HepG2 (cell line): ENCODE data around the gene EMC9. TPM values are rescaled to one million over a fixed set of nuclear protein-coding genes. Genes with fewer than 3 reads are reported as not detected.

Source experiments
- ATAC-seq: fragments of 200-7000 bp; cut with Tn5 transposase; 3 replicates; pipeline ENCODE4 v1.9.1; 2020; ENCODE audit warnings: mild to moderate bottlenecking, moderate library complexity
- BruUV-seq: library from RNA; stranded (reverse); fragments of 400-500 nt; replicated peaks from 2 replicates; lab custom pipeline; 2021; lab: Mats Ljungman, UMichigan
- CTCF ChIA-PET: fragments of 300-600 bp; formaldehyde crosslinking; extraction: SDS; loops from one replicate; lab custom pipeline; 2021; ENCODE audit warnings: low total read pairs, inconsistent platforms, low intra/inter-chr PET ratio; lab: Yijun Ruan, JAX
- POLR2A ChIA-PET: fragments of 350-600 bp; sonication (Branson Sonifier 250); formaldehyde crosslinking; loops from one replicate; lab custom pipeline; 2020; ENCODE audit warnings: antibody characterized with exemption, inconsistent platforms; lab: Yijun Ruan, JAX
- DNase-seq: peaks from one replicate; pipeline ENCODE4 v3.0.0-alpha.2; 2015; ENCODE audit warnings: low spot score
- FAIRE-seq: peaks from 3 replicates; lab custom pipeline; 2011; peaks lifted over from hg19 to GRCh38; lab: Jason Lieb, UNC
- H2AFZ ChIP-seq: one replicate; pipeline ENCODE4 v1.6.1; 2011; ENCODE audit warnings: low read length, inconsistent platforms
- H3K27ac ChIP-seq: fragments of 300-600 bp; 3 replicates; pipeline ENCODE4 v1.8.0; 2011; ENCODE audit warnings: mixed run types, mild to moderate bottlenecking, mixed read lengths, low read length, inconsistent platforms; ENCODE audit not compliant: insufficient read depth; ENCODE audit errors: extremely low read length
- H3K27me3 ChIP-seq, 2 experiments: fragments of 200-600 bp in 1 of 2; 2 replicates in 1 of 2; 3 replicates in 1 of 2; pipeline versions ENCODE4 v1.6.0 to v1.8.0; 2011; ENCODE audit warnings: low read length in 2 of 2, mild to moderate bottlenecking in 2 of 2, moderate library complexity in 2 of 2, inconsistent platforms in 1 of 2; ENCODE audit not compliant: insufficient read depth in 2 of 2, control insufficient read depth in 1 of 2
- H3K36me3 ChIP-seq, 2 experiments: fragments of 200-600 bp in 1 of 2; replicated peaks in 1 of 2; 2 replicates in 1 of 2; 3 replicates in 1 of 2; pipeline versions ENCODE4 v1.5.1 to v1.8.0; 2011; ENCODE audit warnings: low read length in 2 of 2, inconsistent platforms in 1 of 2; ENCODE audit not compliant: insufficient read depth in 2 of 2, control insufficient read depth in 1 of 2
- H3K4me1 ChIP-seq: 2 replicates; pipeline ENCODE4 v1.5.1; 2012; ENCODE audit warnings: low read length, inconsistent platforms; ENCODE audit not compliant: insufficient read depth
- H3K4me2 ChIP-seq: 2 replicates; pipeline ENCODE4 v1.6.0; 2011; ENCODE audit warnings: low read depth, low read length, inconsistent platforms
- H3K4me3 ChIP-seq, 3 experiments: fragments of 200-600 bp in 1 of 3; sonication (generic), shearing (Covaris generic) in 1 of 3; replicated peaks in 1 of 3; 2 replicates each; pipeline ENCODE4 v1.5.1; 2011 to 2016; ENCODE audit warnings: low read length in 3 of 3, inconsistent platforms in 2 of 3, low read depth in 2 of 3, mild to moderate bottlenecking in 2 of 3, control low read depth in 1 of 3, mixed read lengths in 1 of 3; ENCODE audit not compliant: insufficient read depth in 1 of 3
- H3K79me2 ChIP-seq: one replicate; pipeline ENCODE4 v1.6.1; 2011; ENCODE audit warnings: low read length, inconsistent platforms; ENCODE audit not compliant: insufficient read depth
- H3K9ac ChIP-seq: 2 replicates; pipeline ENCODE4 v1.6.0; 2011; ENCODE audit warnings: mild to moderate bottlenecking, low read depth, low read length, inconsistent platforms; ENCODE audit not compliant: insufficient read depth
- H3K9me3 ChIP-seq: 2 replicates; pipeline ENCODE4 v1.5.1; 2012; ENCODE audit warnings: mild to moderate bottlenecking, low read length
- H4K20me1 ChIP-seq: 2 replicates; pipeline ENCODE4 v1.6.0; 2011; ENCODE audit warnings: inconsistent platforms, mild to moderate bottlenecking, low read length, moderate library complexity; ENCODE audit not compliant: insufficient read depth
- CBX5 ChIP-seq: sonication (generic); formaldehyde crosslinking; IDR thresholded peaks from 2 replicates; pipeline ENCODE4 v1.4.0; 2020; ENCODE audit warnings: missing genetic modification reagents, borderline replicate concordance
- EHMT2 ChIP-seq: fragments of 200-600 bp; sonication (generic); IDR thresholded peaks from 2 replicates; pipeline ENCODE4 v1.7.0; 2017; ENCODE audit warnings: antibody characterized with exemption, low read depth, low read length, borderline replicate concordance
- FOXK2 ChIP-seq: fragments of 450-650 bp; IDR thresholded peaks from 2 replicates; pipeline ENCODE4 v1.6.1; 2016
- HES4 ChIP-seq: sonication (generic); formaldehyde crosslinking; IDR thresholded peaks from 2 replicates; pipeline ENCODE4 v1.9.0; 2021; ENCODE audit warnings: mild to moderate bottlenecking, missing genetic modification reagents, borderline replicate concordance
- KDM2A ChIP-seq: sonication (generic); formaldehyde crosslinking; IDR thresholded peaks from 2 replicates; pipeline ENCODE4 v1.4.0; 2020; ENCODE audit warnings: low read depth, missing genetic modification reagents, borderline replicate concordance
- KDM5B ChIP-seq: sonication (generic); formaldehyde crosslinking; IDR thresholded peaks from 2 replicates; pipeline ENCODE4 v1.4.0; 2020; ENCODE audit warnings: missing genetic modification reagents, mild to moderate bottlenecking, borderline replicate concordance
- ZNF235 ChIP-seq: sonication (generic); formaldehyde crosslinking; IDR thresholded peaks from 2 replicates; pipeline ENCODE4 v1.8.1; 2023; ENCODE audit warnings: mild to moderate bottlenecking, missing genetic modification reagents, borderline replicate concordance
- ZNF274 ChIP-seq: sonication (generic); formaldehyde crosslinking; IDR thresholded peaks from 2 replicates; pipeline ENCODE4 v1.5.1; 2020; ENCODE audit warnings: mild to moderate bottlenecking, missing genetic modification reagents
- ZNF577 ChIP-seq: sonication (generic); formaldehyde crosslinking; IDR thresholded peaks from 2 replicates; pipeline ENCODE4 v1.4.0; 2020; ENCODE audit warnings: mild to moderate bottlenecking, low read depth, missing genetic modification reagents, borderline replicate concordance
- ZNF616 ChIP-seq: sonication (generic); formaldehyde crosslinking; IDR thresholded peaks from 2 replicates; pipeline ENCODE4 v1.5.0; 2020; ENCODE audit warnings: low read depth, mild to moderate bottlenecking, missing genetic modification reagents
- WGBS: methylation state at CpG from one replicate; pipeline ENCODE4 v1.1.6; 2017; ENCODE audit warnings: low lambda C conversion rate; 5-methylcytosine and 5-hydroxymethylcytosine counted together
- in situ Hi-C: cut with HindIII; loops from 2 replicates; pipeline ENCODE4 v1.10.0; 2017; ENCODE audit warnings: low pct_unique_long_range_greater_than_20kb; ENCODE audit not compliant: extremely low pct_ligation_motif_present
- intact Hi-C: fragments of 100-400 bp; cut with micrococcal nuclease; formaldehyde crosslinking; loops from one replicate; pipeline ENCODE4 v1.10.0; 2022; ENCODE audit not compliant: unreplicated experiment
- polyA plus RNA-seq, 8 experiments: library from polyadenylated mRNA; depleted of rRNA in 3 of 8; stranded (reverse) in 7 of 8; unstranded in 1 of 8; fragments of >200 nt; fragmentation: Illumina TruSeq in 4 of 8; extraction: Trizol in 4 of 8; gene quantifications; 2 replicates each; pipeline versions ENCODE4 v1.2.1 to v1.2.3, GENCODE V29; 2011 to 2016; ENCODE audit warnings: low read depth in 4 of 8, missing spikeins in 1 of 8, mixed read lengths in 1 of 8; ENCODE audit not compliant: insufficient read depth in 1 of 8
- total RNA-seq, 5 experiments: library from RNA; depleted of rRNA; stranded (reverse); fragments of >200 nt; fragmentation: Illumina TruSeq; extraction: Trizol; gene quantifications; 2 replicates each; pipeline ENCODE4 v1.2.3, GENCODE V29; 2016; ENCODE audit warnings: low read depth in 1 of 5
- TF ChIP-seq, protein P1 (sequence below): IDR thresholded peaks from 2 replicates; pipeline ENCODE4 v1.6.1; 2016
- TF ChIP-seq, protein P2 (sequence below): sonication (generic); formaldehyde crosslinking; IDR thresholded peaks from 2 replicates; pipeline ENCODE4 v1.5.1; 2020; ENCODE audit warnings: mild to moderate bottlenecking, missing genetic modification reagents, moderate library complexity
- TF ChIP-seq, protein P3 (sequence below): sonication (generic); formaldehyde crosslinking; IDR thresholded peaks from 2 replicates; pipeline ENCODE4 v1.4.0; 2020; ENCODE audit warnings: missing genetic modification reagents, borderline replicate concordance
- TF ChIP-seq, protein P4 (sequence below): sonication (generic); formaldehyde crosslinking; IDR thresholded peaks from 2 replicates; pipeline ENCODE4 v1.9.0; 2021; ENCODE audit warnings: missing genetic modification reagents, borderline replicate concordance

Gene EMC9
- total and polyA plus RNA-seq, 2 of the 13 experiments (the other 11 are each of a cell fraction or from before 2014, with no cell fraction given), result 60.5 to 78.7 TPM

DNA sequence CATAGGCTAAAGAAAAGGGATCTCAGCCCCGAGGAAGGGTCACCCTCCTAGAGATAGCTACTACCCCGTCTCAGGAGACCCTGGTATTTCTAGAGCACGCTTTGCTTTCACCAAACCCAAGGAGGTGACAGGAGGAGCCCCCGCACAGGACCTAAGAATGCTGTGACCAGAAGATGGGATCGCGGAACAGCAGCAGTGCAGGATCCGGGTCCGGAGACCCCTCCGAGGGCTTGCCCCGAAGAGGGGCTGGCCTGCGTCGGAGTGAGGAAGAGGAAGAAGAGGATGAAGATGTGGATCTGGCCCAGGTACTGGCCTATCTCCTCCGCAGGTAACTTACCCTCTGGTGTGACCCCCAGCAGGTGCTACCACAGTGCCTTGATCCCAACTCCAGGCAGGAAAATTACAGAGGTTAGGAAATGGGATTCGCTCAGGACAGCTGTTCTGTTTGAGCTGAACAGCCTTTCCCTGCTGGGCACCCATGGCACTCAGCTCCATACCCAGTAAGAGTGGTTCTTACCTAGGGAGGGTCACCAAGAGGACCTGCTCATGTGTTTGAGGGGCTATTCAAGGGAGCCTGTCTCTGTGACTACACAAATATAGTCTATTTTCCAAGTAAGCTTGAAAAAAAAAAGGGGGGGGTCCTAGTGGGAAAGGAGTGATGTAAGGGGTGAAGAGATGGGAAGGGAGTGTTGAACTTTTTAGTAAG, 25.8 kb downstream of the EMC9 start:
- no peak for FAIRE-seq
- H3K9me3 ChIP-seq, result no peaks in the 10 kb centered on the region
- peak overlapping the region; percentile 65 to 96 (median 85) for H3K4me3 ChIP-seq
- CTCF ChIA-PET, result no interaction called here
- peak overlapping the region; percentile 98 for H3K27ac ChIP-seq
- DNase-seq, result no peak
- H3K9ac ChIP-seq, result peak overlapping the region; percentile 99
- intact Hi-C loops, result loop anchor here (1.0 to 10.0 kb wide), 5 partner anchors 26 to 1021 kb away; partner anchors contain the start of genes ACIN1, BCL2L2, C14orf119 and EMC9
- H3K4me1 ChIP-seq, result peaks cover 41% of the 10 kb centered on the region
- H3K27me3 ChIP-seq, result no peaks in the 10 kb centered on the region; a peak in 1 of 5 replicates
- peaks cover 33% of the 10 kb centered on the region for H3K79me2 ChIP-seq
- WGBS, result 11% methylated on average over 14 of the region's 14 CpGs
- peaks cover 36 to 41% of the 10 kb centered on the region in 2 experiments for H3K36me3 ChIP-seq
- POLR2A ChIA-PET, result interaction anchor here (0.6 to 15.5 kb wide), 58 partner anchors 12 to 1349 kb away, joined by 3 to 977 read pairs (median 9); partner anchors contain the start of genes ACIN1, BCL2L2, C14orf119 and CARMIL3
- ATAC-seq, result no peak
- in situ Hi-C loops, result loop anchor here (25.0 kb wide), 1 partner anchor 1528 kb away; the partner anchor contains the start of genes ABHD4 and DAD1
- BruUV-seq, result no TSS peak
- H2AFZ ChIP-seq, result no peak overlapping the region
- peak overlapping the region; percentile 92 for H3K4me2 ChIP-seq
- no peaks in the 10 kb centered on the region for H4K20me1 ChIP-seq
- TF ChIP-seq ZNF274 (CRISPR knock-in tag) (peak; percentile 66; the same call in 1 of the 2 replicates), CBX5 (no peak; the same call in 1 of the 2 replicates), ZNF235 (no peak; the same call in 1 of the 2 replicates), KDM2A (CRISPR knock-in tag) (no peak), HES4 (CRISPR knock-in tag) (no peak), FOXK2 (no peak), ZNF616 (CRISPR knock-in tag) (no peak), KDM5B (no peak), ZNF577 (no peak), EHMT2 (no peak)
- TF ChIP-seq, protein P1, sequence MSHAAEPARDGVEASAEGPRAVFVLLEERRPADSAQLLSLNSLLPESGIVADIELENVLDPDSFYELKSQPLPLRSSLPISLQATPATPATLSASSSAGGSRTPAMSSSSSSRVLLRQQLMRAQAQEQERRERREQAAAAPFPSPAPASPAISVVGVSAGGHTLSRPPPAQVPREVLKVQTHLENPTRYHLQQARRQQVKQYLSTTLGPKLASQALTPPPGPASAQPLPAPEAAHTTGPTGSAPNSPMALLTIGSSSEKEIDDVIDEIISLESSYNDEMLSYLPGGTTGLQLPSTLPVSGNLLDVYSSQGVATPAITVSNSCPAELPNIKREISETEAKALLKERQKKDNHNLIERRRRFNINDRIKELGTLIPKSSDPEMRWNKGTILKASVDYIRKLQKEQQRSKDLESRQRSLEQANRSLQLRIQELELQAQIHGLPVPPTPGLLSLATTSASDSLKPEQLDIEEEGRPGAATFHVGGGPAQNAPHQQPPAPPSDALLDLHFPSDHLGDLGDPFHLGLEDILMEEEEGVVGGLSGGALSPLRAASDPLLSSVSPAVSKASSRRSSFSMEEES, result no peak
- TF ChIP-seq, protein P2, sequence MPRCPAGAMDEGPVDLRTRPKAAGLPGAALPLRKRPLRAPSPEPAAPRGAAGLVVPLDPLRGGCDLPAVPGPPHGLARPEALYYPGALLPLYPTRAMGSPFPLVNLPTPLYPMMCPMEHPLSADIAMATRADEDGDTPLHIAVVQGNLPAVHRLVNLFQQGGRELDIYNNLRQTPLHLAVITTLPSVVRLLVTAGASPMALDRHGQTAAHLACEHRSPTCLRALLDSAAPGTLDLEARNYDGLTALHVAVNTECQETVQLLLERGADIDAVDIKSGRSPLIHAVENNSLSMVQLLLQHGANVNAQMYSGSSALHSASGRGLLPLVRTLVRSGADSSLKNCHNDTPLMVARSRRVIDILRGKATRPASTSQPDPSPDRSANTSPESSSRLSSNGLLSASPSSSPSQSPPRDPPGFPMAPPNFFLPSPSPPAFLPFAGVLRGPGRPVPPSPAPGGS (CRISPR knock-in tag), result no peak
- TF ChIP-seq, protein P3, sequence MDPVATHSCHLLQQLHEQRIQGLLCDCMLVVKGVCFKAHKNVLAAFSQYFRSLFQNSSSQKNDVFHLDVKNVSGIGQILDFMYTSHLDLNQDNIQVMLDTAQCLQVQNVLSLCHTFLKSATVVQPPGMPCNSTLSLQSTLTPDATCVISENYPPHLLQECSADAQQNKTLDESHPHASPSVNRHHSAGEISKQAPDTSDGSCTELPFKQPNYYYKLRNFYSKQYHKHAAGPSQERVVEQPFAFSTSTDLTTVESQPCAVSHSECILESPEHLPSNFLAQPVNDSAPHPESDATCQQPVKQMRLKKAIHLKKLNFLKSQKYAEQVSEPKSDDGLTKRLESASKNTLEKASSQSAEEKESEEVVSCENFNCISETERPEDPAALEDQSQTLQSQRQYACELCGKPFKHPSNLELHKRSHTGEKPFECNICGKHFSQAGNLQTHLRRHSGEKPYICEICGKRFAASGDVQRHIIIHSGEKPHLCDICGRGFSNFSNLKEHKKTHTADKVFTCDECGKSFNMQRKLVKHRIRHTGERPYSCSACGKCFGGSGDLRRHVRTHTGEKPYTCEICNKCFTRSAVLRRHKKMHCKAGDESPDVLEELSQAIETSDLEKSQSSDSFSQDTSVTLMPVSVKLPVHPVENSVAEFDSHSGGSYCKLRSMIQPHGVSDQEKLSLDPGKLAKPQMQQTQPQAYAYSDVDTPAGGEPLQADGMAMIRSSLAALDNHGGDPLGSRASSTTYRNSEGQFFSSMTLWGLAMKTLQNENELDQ (CRISPR knock-in tag), result no peak
- TF ChIP-seq, protein P4, sequence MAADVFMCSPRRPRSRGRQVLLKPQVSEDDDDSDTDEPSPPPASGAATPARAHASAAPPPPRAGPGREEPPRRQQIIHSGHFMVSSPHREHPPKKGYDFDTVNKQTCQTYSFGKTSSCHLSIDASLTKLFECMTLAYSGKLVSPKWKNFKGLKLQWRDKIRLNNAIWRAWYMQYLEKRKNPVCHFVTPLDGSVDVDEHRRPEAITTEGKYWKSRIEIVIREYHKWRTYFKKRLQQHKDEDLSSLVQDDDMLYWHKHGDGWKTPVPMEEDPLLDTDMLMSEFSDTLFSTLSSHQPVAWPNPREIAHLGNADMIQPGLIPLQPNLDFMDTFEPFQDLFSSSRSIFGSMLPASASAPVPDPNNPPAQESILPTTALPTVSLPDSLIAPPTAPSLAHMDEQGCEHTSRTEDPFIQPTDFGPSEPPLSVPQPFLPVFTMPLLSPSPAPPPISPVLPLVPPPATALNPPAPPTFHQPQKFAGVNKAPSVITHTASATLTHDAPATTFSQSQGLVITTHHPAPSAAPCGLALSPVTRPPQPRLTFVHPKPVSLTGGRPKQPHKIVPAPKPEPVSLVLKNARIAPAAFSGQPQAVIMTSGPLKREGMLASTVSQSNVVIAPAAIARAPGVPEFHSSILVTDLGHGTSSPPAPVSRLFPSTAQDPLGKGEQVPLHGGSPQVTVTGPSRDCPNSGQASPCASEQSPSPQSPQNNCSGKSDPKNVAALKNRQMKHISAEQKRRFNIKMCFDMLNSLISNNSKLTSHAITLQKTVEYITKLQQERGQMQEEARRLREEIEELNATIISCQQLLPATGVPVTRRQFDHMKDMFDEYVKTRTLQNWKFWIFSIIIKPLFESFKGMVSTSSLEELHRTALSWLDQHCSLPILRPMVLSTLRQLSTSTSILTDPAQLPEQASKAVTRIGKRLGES (CRISPR knock-in tag), result no peak
